Neutrophil (primary cell): ENCODE data around the gene DNAH17.

Source experiments
- H3K27ac ChIP-seq: fragments of 200-600 bp; sonication (generic); 2 replicates; pipeline ENCODE4 v1.5.1; 2016; ENCODE audit warnings: mild to moderate bottlenecking, moderate library complexity
- H3K27me3 ChIP-seq: fragments of 200-600 bp; sonication (generic); 2 replicates; pipeline ENCODE4 v1.6.0; 2016; ENCODE audit warnings: mild to moderate bottlenecking
- H3K36me3 ChIP-seq: fragments of 200-600 bp; sonication (generic); 2 replicates; pipeline ENCODE4 v1.5.1; 2017
- H3K4me1 ChIP-seq, 2 experiments: fragments of 200-600 bp in 1 of 2; sonication (generic) in 1 of 2; 1 replicate in 1 of 2; 2 replicates in 1 of 2; pipeline versions ENCODE4 v1.5.1 to v1.6.1; 2013 to 2016; ENCODE audit warnings: low read depth in 1 of 2, low read length in 1 of 2, mild to moderate bottlenecking in 1 of 2, moderate library complexity in 1 of 2; ENCODE audit not compliant: control insufficient read depth in 1 of 2, insufficient read depth in 1 of 2
- H3K4me3 ChIP-seq, 2 experiments: fragments of 200-600 bp in 1 of 2; sonication (generic) in 1 of 2; 1 replicate in 1 of 2; 2 replicates in 1 of 2; pipeline ENCODE4 v1.5.1; 2013 to 2016; ENCODE audit warnings: low read depth in 1 of 2, low read length in 1 of 2, mild to moderate bottlenecking in 1 of 2, moderate library complexity in 1 of 2
- H3K9me3 ChIP-seq: fragments of 200-600 bp; sonication (generic); 2 replicates; pipeline ENCODE4 v1.5.1; 2016
- TF ChIP-seq, protein P1 (sequence below): fragments of 200-600 bp; sonication (generic); IDR thresholded peaks from 2 replicates; pipeline ENCODE4 v1.5.1; 2016; ENCODE audit warnings: antibody characterized with exemption

Gene DNAH17

DNA sequence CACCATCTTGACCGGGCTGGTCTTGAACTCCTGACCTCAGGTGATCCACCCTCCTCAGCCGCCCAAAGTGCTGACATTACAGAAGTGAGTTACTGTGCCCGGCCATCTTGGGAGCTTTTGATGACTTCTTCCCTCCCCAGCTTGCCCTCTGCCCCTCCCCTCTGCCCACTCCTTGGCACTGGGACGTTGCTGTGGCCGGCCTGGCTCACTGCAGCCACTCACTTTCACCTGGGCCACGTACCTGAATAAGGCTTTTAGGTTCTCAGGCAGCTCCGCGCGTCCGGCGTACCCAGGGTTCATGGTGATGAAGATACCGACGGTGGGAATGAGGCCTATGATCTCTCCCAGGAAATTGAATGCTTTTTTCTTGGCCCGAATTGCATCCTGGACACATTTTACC is 81.6 kb downstream of the DNAH17 start:
- Histone ChIP-seq H3K27ac (no peak overlapping the region), H3K4me1 (peaks cover 0 to 3% of the 10 kb centered on the region in 2 experiments)
- TF ChIP-seq, protein P1, sequence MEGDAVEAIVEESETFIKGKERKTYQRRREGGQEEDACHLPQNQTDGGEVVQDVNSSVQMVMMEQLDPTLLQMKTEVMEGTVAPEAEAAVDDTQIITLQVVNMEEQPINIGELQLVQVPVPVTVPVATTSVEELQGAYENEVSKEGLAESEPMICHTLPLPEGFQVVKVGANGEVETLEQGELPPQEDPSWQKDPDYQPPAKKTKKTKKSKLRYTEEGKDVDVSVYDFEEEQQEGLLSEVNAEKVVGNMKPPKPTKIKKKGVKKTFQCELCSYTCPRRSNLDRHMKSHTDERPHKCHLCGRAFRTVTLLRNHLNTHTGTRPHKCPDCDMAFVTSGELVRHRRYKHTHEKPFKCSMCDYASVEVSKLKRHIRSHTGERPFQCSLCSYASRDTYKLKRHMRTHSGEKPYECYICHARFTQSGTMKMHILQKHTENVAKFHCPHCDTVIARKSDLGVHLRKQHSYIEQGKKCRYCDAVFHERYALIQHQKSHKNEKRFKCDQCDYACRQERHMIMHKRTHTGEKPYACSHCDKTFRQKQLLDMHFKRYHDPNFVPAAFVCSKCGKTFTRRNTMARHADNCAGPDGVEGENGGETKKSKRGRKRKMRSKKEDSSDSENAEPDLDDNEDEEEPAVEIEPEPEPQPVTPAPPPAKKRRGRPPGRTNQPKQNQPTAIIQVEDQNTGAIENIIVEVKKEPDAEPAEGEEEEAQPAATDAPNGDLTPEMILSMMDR = no peak

DNA sequence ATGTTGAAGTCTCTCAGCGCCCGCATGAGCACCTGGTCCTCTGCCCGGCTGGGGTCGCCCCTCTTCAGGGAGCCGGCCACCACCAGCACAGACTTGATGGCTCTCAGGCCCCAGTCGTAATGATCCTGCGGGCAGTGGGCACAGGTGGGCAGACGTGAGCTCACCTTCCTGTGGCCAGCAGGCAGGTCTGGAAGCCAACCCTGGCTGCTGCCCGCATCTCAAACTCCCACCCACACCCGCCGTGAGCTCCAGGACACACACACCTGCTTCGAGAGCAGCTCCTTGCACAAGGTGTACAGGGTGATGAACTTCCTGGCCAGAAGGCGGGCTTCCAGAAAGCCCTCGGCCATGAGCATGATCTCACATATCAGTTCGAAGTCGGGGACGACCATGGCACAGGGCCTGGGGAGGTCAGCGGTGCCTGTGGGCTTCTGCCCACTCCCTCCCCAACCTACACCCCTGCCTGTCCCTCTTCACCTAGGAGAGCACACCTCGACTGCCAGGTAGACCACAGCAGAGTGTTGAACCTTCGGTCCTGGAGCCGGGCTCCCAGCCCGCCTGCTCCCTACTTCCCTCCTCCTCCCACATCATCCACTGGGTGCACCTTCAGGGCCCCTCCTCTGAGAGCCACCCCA is 82.4 kb downstream of the DNAH17 start:
- Histone ChIP-seq H3K4me3 (no peak overlapping the region), H3K4me1 (peaks cover 0 to 3% of the 10 kb centered on the region in 2 experiments), H3K9me3 (no peaks in the 10 kb centered on the region), H3K36me3 (no peaks in the 10 kb centered on the region), H3K27me3 (no peaks in the 10 kb centered on the region), H3K27ac (no peak overlapping the region)
- TF ChIP-seq, protein P1 = no peak

More for the DNA sequence above, 81.6 kb downstream of the DNAH17 start:
- H3K27me3 ChIP-seq = no peaks in the 10 kb centered on the region
- H3K36me3 ChIP-seq = no peaks in the 10 kb centered on the region
- H3K9me3 ChIP-seq = no peaks in the 10 kb centered on the region
- H3K4me3 ChIP-seq = no peak overlapping the region

DNA sequence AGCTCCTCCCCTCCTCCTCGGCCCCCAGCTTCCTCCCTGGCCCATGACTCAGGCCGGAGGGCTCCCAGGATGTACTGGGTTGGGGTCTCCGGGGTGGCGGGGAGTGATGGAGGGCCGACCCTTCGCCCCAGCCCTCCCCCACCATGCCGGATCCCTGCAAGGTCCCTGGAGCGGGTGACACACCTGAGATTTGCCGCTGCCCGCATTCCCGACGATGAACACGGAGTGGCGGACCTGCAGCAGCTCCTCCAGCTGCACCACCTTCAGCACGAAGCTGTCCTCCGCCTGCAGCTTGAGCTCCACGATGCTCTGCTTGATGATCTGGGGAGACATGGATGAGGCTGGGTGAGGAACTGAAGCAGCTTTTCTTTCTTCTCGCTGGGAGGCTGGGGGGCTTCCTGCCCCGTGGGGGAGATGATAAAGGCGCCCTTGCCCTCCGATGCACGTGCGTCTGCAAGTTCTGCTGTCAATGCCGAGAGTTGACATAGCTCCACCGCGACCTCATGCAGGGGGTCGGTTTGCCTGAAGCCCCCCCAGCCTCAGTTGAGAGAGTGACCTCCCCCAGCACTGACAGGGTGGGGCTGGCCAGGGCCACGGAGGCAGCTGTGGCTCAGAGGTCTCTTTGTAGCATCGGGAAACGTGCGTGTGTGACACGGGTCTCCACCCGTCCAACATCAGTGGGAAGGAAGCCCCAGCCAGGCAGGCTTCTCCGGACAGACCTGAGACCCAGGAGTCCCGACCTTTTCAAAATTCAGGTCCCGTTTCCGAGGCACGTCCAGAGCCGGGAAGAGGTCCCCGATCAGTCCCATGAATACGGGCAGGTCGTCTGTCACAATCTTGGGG is 83.1 kb downstream of the DNAH17 start:
- no peaks in the 10 kb centered on the region for H3K27me3 ChIP-seq
- H3K9me3 ChIP-seq = no peaks in the 10 kb centered on the region
- TF ChIP-seq, protein P1 = no peak
- no peaks in the 10 kb centered on the region for H3K36me3 ChIP-seq
- H3K4me3 ChIP-seq = no peak overlapping the region
- H3K27ac ChIP-seq = no peak overlapping the region
- H3K4me1 ChIP-seq = peaks cover 0 to 3% of the 10 kb centered on the region in 2 experiments

DNA sequence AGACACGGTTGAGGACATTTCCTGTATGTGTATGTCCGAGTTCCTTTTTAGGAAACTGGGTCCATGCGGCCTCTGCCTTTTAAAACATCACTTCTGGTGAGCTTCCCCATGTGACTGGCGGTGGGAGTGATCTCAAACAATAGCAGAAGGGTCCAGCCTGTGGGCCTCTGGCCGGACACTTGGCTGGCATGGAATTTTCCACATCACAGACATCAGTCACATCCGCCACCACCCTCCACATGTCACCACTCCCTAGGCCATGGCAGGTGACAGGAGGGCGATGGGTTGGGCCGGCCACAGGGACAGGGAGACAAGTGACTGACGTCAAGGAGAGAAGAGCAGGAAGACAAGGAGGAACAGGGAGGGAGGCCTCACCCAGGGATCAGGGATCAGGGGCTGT is 83.7 kb downstream of the DNAH17 start:
- no peak overlapping the region for H3K4me3 ChIP-seq

DNA sequence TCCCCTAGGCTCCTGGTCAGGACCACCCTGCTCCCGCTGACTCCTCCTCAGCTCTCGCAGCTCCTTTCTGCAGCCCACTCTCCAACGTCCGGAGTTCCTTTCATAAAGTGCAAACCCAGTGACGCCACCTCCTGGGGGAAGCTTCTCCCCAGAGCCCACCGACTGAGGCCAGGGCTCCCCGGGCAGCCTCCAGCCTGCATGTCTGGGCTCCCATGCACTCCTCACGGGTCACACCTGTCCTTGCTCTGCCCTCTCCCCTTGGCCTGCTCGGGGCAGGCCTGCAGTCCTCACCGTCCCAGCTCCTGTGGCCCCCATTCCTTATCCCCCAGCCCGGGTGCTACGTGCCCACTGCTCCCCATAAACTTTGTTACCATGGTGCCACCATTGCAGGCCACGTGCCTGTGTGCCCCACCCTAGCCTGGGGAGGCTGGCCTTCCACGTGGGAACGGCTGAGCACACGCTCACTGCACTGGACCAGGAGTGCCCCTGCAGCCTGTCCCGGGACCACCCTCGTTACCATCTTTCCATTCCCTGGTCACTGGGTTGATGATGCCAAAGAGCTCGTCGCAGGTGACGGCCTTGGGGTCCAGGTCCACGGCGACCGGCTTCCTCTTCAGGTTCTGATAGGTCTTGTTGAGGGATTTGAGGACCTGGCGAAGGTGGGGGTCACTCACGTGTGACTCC is 84.9 kb downstream of the DNAH17 start:
- no peaks in the 10 kb centered on the region for H3K27me3 ChIP-seq
- TF ChIP-seq, protein P1 = no peak
- H3K36me3 ChIP-seq = no peaks in the 10 kb centered on the region
- peaks cover 0 to 3% of the 10 kb centered on the region in 2 experiments for H3K4me1 ChIP-seq
- no peak overlapping the region for H3K27ac ChIP-seq
- H3K4me3 ChIP-seq = no peak overlapping the region
- H3K9me3 ChIP-seq = no peaks in the 10 kb centered on the region

More for the DNA sequence above, 83.7 kb downstream of the DNAH17 start:
- H3K27me3 ChIP-seq = no peaks in the 10 kb centered on the region
- TF ChIP-seq, protein P1 = no peak
- peaks cover 0 to 3% of the 10 kb centered on the region in 2 experiments for H3K4me1 ChIP-seq
- H3K9me3 ChIP-seq = no peaks in the 10 kb centered on the region
- H3K27ac ChIP-seq = no peak overlapping the region
- no peaks in the 10 kb centered on the region for H3K36me3 ChIP-seq
